Hematopoietic multipotent progenitor cell treated with erythropoietin and hydrocortisone succinate and interleukin-3 and kit ligand, for 4 days (in vitro differentiated cells): ENCODE results near the gene CANX.

Experiments
- DNase-seq: peaks from one replicate; pipeline ENCODE4 v3.0.0-alpha.2; 2015

The CANX gene

GRCh38 chr5:179759581-179760551, 61.1 kb downstream of the CANX start:
- DNase-seq = no peak

DNA sequence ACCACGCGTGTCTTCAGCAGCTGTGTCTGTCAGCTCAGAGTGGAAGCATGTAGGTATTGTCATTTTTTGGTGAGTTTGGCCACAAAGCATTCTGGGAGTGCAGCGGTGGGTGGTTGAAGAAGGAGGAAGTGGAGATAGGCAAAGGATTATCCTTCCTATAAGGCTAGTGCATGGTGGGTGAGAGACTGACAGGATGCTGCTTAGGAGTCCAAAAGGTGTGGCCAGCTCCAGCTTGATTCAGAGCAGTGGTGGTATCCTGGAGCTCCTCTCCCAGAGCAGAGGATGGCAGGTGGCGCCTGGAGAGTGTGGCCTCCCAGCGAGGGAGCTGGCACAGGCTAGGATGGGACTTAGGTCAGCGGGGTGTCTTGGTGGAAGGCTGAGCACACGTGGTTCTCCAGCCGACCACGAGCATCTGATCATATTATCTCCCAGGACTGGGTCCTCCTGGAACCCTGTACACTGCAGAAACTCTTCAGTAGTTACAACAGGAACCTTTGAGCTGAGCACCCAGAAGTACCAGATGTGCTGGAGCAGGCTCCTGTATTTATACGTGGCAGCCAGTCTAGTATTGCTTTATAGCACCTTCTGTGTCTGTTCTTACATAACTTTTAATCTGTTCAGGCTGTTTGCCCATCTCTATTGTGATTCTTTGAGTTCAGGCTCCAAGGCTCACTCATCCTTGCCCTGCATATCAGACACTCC, 63.5 kb downstream of the CANX start:
- DNase-seq = peak; percentile 79

GRCh38 chr5:179762781-179763176, 64.0 kb downstream of the CANX start:
- DNase-seq = no peak

- peak; percentile 87 for DNase-seq
Observed at GRCh38 chr5:179763215-179763945, 64.6 kb downstream of the CANX start.

DNA sequence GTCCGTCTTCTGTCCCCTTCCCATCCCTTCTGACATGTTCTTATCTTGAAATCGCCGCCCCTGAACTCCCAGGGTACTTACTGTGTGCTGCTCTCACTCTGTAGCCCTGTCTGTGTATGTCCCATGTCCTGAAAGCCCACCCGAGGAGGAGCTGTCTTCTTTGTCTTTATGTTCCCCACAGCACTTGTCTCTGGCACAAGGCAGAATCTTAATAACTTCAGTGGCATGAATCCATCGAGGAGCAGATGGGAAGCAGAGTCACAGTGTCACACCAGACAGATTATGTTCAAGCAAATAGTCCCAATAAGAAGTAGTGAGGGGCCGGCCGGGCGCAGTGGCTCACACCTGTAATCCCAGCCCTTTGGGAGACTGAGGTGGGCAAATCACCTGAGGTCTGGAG, 65.3 kb downstream of the CANX start:
- DNase-seq = no peak

DNA sequence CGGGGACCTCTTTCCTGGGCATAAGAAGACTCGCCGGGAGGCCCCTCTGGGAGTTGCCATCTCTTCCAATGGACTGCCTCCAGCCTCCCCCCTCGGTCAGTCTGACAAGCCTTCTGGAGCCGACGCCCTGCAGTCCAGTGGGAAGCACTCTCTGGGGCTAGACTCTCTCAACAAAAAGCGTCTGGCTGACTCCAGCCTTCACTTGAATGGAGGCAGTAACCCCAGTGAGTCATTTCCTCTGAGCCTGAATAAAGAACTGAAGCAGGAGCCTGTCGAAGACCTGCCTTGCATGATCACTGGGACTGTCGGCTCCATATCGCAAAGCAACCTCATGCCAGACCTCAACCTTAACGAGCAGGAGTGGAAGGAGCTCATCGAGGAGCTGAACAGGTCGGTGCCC, 66.6 kb downstream of the CANX start:
- peak; percentile 58 for DNase-seq

- DNase-seq = peak; percentile 74
Observed at GRCh38 chr5:179766021-179766725, 67.4 kb downstream of the CANX start.

DNA sequence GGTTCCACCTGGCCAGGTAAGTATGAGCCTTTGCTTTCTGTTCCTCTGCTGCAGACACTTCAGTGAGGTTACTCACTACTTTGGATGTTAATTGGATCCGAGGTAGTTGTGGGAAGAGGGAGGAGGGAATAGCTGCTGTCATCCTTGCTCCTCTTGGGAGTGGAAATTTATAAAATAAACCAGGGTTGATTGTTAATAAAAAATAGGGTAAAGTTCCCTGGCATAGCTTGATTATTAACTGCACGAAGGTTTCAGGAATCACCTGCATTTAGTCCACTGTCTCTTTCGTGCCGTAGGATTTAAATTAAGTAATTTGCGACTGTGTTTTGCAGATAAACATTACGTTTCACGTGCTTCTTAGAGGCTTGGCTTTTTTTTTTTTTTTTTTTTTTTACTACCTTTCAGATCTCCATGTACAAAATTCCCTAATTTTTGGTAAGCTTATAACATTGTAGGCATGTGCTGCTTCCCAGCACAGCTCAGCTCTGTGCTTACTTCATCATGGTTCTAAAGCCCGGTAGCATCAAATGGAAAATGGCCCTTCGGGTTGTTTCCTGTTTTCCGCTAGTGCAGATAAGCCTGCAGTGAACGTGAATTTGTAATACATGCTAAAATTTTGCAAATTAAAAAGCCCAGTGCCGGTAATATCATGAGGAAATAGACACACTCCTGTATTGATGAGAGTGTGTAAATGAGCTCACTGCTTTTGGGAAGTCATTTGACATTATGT, 68.1 kb downstream of the CANX start:
- DNase-seq = peak; percentile 60

DNA sequence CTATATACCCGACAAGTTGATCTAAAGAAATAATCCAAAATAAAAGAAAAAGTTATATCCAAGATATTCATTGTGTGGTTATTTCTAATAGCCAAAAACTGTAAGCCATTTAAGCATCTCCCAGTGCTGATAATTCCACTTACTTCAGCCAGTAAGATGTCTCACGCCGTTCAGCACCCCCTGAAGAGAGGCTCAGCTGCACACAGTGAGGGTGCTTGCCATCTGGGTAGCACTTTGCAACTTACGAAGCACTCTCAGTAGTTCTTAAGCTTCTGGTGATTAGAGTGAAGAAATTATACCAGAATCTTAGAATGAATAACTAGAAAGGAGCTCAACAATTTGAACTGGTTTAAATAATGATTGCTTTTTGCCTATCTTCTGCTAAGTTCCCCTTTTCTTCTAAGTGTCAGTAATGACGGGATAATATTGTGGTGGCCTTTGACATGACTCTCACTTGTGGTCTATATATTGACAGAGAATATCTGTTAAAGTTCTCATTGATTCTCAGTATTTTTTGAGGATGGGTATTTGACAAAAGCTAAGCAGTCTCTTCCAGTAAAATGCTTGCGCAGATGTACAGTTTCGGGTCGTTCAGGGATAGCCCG, 68.8 kb downstream of the CANX start:
- DNase-seq = peak; percentile 71

DNA sequence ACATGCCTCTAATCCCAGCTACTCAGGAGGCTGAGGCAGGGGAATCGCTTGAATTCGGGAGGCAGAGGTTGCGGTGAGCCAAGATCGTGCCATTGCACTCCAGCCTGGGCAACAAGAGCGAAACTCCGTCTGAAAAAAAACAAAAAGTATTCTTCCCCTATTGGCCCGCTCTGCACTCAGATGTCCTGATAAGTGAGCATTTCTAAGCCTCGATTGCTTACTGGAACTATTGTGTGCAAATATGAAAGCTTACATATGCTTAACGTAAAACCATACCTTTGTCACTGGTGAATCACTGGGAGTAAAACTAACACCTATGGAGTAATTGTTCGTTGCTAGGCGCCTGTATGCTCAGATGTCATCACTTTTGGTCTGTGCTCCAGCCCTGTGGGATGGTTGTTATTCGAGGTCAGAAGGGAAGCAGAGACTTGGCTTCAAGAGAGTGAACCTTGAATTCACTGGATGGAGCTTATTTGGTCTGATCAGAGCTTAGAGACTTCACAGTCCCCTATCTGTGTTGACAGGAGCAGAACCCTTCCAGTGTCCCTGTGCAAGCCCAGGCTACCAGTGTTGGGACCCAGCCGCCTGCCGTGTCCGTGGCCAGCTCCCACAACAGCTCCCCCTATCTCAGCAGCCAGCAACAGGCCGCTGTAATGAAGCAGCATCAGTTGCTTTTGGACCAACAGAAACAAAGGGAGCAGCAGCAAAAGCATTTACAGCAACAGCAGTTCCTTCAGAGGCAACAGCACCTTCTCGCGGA, 69.7 kb downstream of the CANX start:
- peak; percentile 67 for DNase-seq

- no peak for DNase-seq
Observed at GRCh38 chr5:179769271-179769670, 70.5 kb downstream of the CANX start.

DNA sequence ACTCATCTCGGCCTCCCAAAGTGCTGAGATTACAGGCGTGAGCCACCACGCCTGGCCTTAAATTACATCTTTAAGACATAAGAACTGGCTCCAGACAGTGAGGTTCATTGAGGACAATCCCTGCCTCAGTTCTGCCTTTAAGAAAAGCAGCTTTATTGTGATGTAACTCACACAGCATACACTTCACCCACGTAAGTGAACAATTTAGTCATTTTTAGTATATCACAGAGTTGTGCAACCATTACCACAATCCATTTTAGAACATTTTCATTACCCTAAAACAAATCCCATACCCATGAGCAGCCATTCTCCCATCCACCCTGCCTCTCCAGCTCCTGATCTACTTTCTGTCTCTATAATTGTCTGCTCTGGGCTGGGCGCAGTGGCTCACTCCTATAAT, 71.0 kb downstream of the CANX start:
- DNase-seq = no peak

DNA sequence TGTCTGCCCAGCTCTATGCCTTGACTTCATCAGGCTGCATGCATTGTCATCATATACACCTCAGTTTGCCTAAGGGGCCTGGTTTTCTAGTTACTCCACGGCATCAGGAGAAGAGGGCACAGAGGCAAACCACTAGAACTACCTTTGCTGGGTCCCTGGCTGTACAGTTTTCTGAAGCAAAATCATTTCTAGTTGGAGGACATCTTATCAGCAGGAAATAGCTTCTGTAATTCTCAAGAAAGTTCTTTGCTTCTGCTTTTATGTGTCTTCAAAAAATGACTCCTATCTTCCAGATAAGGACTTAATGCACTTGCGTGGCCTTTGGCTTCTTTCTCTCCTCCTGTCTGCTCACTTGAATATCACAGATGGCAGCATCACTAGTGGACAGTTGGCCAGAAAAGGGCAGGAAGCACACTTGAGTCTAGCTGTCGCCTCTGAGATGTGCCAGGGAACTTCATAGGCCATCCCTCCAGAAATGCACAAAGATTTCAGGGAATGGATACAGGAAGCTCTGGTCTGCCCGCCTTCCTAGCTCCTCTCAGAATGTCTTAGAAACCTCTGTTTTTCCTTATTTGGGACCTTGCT, 72.6 kb downstream of the CANX start:
- peak; percentile 89 for DNase-seq

GRCh38 chr5:179772351-179772750, 73.6 kb downstream of the CANX start:
- DNase-seq = peak; percentile 73

- DNase-seq = no peak
Observed at GRCh38 chr5:179773686-179774040, 74.9 kb downstream of the CANX start.

DNA sequence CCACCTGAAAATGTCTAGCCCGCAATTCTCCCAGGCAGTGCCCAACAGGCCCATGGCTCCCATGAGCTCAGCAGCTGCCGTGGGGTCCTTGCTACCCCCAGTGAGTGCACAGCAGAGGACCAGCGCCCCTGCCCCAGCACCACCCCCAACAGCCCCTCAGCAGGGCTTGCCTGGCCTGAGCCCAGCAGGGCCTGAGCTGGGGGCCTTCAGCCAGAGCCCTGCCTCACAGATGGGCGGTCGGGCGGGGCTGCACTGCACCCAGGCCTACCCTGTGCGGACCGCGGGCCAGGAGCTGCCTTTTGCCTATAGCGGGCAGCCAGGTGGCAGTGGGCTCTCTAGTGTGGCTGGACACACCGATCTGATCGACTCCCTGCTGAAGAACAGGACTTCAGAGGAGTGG, 75.7 kb downstream of the CANX start:
- DNase-seq = no peak

GRCh38 chr5:179776411-179776938, 77.7 kb downstream of the CANX start:
- DNase-seq = no peak

GRCh38 chr5:179777456-179777855, 78.7 kb downstream of the CANX start:
- DNase-seq = no peak

DNA sequence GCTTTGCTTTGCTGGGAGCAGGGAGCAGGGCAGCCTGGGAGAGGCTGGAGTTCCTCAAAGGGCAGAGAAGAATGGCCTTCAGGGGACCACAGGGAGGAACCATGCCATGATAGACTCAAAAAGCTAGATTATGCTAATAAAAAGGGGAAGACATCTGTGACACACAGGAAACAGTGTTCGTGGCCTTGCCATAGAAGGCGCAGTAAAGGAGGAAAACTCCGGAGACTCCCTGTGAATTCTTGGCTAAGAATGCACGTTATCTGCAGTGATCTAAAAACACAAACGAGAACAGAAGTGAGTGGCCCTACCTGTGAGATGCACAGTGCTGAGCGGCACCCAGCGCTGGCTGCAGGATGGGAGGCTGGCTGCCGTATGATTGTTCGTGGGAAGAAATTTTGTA, 79.1 kb downstream of the CANX start:
- no peak for DNase-seq

DNA sequence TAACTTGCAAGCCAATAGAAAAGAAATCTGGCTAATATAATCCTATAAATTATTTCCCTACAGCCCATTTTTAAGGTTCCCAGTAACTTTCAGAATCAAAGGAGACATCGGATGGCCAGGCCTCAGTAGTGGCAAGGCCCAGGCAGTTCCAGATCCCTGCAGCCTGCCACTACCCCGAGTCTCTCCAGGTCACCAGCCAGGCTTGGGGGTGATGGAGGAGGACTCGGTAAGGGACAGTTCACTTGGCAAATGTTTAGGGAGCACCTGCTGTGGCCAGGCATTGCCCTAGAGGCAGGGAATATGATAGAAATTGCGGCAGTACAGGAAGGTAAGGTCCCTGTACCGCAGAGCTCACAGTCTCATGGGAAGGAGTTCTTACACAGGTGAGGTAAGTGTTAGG, 79.8 kb downstream of the CANX start:
- no peak for DNase-seq
